ENCODE results near the gene EMILIN1.
"Not testable (repeated sequence)": the region's sequence is repeated elsewhere in the genome, so short reads cannot be mapped to it uniquely, and the experiment has no call there.

EMILIN1 gene

DNA sequence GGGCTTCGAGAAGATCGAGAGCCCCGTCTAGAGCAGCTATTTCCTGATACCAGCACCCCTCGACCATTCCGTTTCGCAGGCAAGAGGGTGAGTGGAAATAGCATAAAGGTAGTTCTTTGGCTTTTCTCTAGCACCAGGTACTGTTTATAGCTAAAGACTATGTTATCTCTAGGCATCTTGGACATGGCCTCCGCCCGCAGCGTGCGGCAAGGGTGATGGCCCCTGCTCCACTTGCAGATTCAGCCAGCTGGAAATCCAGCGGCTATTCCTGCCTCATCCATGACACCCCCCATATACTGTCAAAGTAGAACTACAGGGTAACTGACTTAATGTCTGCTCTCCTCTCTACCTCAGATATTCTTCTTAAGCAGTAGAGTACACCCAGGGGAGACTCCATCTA lies 23.7 kb upstream of the EMILIN1 start:
- DNase-seq: no peak

DNA sequence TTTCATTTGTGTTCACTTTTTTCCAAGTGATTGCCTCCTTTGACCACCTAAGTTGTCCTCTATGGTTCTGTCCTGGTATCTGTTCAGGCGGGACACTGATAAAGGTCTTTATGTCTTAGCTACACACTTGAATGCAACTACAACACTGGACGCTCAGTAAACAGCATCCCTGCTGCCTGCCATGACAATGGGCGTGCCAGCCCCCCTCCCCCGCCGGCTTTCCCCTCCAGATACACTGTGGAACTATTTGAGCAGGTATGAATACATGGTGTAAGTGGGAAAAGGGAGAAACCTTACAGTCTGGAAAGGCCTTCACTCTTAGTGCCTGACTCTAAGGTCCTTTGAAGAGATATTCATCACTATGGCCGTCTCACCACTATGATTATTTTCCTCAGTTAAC lies 21.2 kb upstream of the EMILIN1 start:
- no peak for DNase-seq

- no peak for DNase-seq
Observed at GRCh38 chr2:27058210-27058609, 20.2 kb upstream of the EMILIN1 start.

GRCh38 chr2:27059141-27059820 lies 19.1 kb upstream of the EMILIN1 start:
- no peak for DNase-seq

DNA sequence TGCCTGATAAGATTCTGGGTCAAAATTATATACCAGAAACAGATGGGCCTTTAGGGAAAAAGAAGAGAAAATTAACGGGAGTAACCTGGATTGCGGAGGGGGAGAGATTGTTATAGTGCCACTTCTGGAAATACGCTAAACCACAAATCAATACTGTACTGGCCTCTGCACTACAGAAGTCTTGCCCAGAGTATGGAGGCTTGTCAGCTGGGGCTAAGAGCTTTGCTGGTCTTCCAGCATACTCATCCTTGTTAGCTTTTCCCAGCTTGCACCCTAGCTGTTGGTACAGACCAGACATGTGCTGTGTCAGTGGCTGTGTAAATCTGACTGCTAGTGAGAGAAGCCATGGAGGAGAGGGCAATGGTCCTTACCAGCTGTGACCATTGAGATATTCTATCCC lies 18.1 kb upstream of the EMILIN1 start:
- no peak for DNase-seq

- DNase-seq: no peak
Observed at GRCh38 chr2:27065128-27065527, 13.3 kb upstream of the EMILIN1 start.

DNA sequence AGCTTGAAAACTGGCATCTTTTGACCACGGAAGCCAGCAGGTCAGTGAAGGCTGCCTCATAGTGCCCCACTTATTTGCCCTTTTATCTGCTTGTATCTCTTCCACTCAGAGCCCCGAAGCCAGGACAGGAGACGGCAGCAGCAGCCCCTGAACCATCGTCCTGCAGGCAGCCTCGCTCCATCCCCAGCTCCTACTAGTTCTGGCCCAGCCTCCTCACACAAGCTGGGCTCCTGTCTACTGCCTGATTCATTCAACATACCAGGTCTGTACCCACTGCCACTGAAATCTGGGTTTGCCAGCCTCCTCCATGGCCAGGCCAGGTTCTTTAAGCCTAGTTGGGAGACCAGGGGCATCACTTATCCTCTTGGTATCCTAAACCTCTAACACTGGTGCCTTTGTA lies 11.0 kb upstream of the EMILIN1 start:
- no peak for DNase-seq

DNA sequence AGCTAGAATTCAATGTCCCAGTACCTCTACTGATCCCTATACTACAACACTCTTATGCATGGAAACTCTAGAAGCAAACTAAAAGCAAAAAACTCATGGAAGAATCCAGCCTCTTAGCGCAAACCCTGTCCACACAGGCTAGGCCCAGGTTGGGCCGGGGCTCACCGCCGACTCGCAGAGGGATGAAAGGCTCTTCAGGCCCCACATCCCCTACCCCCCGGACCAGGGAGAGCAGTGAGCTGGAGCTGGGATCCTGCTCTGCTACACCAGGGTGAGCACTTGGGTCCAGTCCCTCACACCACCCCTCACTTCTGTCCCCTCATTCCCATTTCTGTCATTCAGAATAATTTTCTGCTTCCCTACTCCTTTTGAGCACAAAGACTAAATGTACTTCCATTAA lies 9.0 kb upstream of the EMILIN1 start:
- no peak for DNase-seq

DNA sequence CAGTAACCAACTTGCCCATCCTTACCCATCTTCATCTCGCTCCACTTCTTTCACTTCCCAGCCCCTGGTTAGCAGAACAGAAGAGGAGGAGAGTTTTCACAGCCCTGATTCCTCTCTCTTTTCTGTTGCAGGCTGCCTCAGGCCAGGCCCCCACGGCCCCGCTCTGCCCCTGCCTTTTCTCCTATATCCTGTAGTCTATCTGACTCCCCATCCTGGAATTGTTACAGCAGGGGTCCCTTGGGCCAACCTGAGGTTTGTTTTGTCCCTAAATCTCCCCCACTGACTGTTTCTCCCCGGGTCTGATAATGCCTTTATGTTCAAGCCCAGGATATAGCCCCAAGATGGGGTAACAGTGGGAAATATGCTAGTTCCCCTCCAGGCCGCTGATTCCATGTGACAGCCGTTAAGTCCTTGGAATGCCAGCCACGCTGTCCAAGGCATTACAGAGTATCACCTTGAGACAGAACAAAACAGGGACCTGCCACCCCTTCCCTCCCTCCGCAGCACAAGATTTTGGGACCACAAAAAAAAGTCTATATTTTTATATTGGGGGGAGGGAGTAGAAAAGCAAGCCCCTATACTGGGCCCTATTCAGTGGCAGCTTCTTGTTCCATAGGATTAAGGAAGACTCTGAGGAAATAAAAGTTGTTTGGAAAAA lies 8.3 kb upstream of the EMILIN1 start:
- no peak for DNase-seq

GRCh38 chr2:27070653-27071276 lies 7.7 kb upstream of the EMILIN1 start:
- no peak for DNase-seq

DNA sequence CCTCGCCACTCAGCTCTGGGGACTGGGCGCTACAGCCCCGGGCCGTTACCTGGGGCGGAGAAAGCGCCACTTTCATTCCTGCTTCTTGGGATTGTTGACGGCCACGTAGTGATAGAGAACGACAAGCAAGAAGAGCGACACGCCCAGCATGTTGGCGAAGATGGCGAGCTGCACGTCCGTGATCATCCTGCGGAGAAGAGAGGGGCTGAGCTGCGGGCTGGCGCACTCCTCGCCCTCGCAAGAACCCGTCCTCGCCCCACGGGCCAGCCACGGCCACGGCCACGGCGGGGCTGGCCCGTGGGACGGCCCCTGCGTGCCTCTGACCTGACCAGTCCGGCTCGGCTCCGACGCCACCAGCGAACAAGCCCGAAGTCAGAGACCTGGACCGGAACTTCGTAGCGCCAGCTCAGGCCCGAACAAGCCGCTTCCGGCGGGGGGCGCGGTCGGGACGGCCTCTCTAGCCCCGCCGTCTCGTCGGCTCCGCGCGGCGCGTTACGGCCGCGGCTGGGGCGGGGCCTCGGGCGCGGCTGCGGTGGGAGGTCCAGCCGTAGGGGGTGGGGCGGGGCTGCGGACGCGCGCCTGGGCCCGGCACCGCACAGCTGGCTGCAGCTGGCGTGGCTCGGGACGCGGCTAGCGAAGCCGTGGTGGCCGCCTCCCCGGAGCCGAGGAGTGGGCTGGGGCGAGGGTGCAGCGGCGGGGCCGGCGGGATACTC lies 7.0 kb upstream of the EMILIN1 start, which contains the start of gene OST4:
Gene OST4, minus strand, starts transcription at position 378 of the 713 bp plus-strand sequence.
- DNase-seq: peak; percentile 76

DNA sequence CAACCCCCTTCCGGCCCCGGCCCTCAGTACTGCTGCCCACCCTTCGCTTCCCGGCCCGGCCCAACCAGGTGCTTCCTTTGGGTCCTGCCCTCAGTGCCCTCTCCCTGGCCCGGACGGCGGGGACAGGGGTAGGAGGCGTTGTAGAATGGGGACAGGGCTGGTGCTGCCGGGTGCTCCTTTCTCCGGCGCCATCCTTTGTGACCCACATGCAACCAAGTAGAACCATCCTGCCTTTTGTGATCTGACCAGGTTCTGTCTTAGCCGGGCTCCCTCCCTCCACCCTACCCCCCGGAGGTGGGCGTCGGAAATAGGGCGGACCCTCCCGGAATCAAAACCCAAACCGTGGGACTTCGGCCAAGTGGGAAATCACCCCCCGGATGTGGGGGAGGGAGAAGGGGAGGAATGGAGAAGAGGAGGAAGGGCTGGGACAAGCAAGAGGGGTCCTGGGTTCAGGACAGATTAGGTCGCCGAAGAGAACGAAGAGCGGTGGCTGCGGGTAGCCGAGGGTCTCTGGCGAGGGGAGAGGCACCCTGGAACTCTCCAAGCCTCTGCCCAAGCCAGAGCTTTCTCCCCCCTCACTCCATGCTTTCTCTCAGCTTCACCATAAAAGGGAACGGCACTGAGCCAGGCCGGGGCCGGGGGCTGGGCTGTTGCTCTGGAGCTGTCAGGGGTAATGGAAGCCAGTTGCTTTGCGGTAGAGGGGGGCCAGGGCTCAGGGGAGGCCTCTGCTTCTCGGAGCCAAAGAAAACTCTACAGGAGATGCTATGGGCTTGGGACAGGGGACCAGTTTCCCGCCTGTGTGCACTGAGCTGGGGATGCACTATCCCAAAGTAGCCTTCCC lies 6.2 kb upstream of the EMILIN1 start:
- DNase-seq: no peak

DNA sequence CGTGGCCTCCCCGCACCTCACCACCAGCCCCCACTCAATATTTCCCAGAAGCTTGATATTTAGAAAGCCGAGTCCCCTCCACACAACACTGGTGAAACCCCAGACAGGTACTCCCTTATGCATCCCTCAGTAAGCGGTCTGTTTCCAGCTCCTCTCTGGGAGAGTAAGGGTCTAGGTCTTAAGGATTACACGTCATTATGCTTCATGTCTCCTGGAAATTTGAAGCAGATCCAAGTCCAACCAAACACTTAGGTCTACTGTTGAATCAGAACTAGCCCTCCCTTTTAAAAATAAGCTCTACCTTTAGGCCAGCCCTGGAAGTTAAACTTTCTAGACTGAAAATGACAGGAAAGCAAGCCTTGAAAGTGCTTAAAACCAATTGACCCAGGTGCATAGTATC lies 5.5 kb upstream of the EMILIN1 start:
- DNase-seq: no peak

DNA sequence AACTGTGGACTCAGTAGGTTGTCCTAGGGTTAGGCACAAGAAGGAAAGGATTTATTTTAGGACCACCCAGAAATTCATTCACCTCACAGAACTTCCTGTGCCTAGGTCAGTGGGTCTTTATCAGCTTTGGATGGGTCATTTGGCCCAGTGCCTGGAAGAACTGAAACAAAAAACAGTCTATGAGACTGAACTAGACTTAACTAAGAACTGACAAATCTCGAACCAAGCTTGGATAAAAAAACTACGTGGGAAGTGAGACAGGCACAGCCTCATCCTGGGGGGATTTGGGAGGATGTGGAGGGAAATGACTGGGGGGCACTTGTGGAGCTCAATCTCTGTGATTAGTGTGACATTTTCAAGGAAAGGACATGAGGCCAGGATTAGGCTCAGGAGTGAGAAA lies 4.6 kb upstream of the EMILIN1 start:
- DNase-seq: no peak

- DNase-seq: peak; percentile 28
Observed at GRCh38 chr2:27074738-27075565, 3.5 kb upstream of the EMILIN1 start.

- DNase-seq: not testable (repeated sequence)
Observed at GRCh38 chr2:27075566-27075871, 2.9 kb upstream of the EMILIN1 start.

GRCh38 chr2:27076323-27076722 lies 2.1 kb upstream of the EMILIN1 start:
- no peak for DNase-seq

- DNase-seq: no peak
Observed at GRCh38 chr2:27077231-27077630, 1.2 kb upstream of the EMILIN1 start.

- no peak for DNase-seq
Observed at GRCh38 chr2:27079233-27080139, 1.1 kb downstream of the EMILIN1 start.

GRCh38 chr2:27080140-27080469 lies 1.7 kb downstream of the EMILIN1 start:
- DNase-seq: no peak

- DNase-seq: no peak
Observed at GRCh38 chr2:27080603-27080936, 2.2 kb downstream of the EMILIN1 start.
